CD14-positive monocyte (primary cell): Measurements from ENCODE around the gene NR2F2. TPM values are rescaled to one million over a fixed set of nuclear protein-coding genes. Genes with fewer than 3 reads are reported as not detected.

Experiments
- DNase-seq, 3 donors: peaks; one replicate each; pipeline ENCODE4 v3.0.0-alpha.2; 2011 to 2022
- H2AFZ ChIP-seq: 2 replicates; pipeline ENCODE4 v1.6.0; 2012; ENCODE audit warnings: mild to moderate bottlenecking, low read depth, low read length, inconsistent platforms; ENCODE audit not compliant: insufficient read depth, poor library complexity, severe bottlenecking
- H3K27ac ChIP-seq, 2 donors: 1 replicate in 1 of 2; 2 replicates in 1 of 2; pipeline ENCODE4 v1.5.1; 2012 to 2013; ENCODE audit warnings: low read length in 2 of 2, control low read depth in 1 of 2, inconsistent platforms in 1 of 2, low read depth in 1 of 2, mild to moderate bottlenecking in 1 of 2
- H3K27me3 ChIP-seq, 2 donors: one replicate each; pipeline versions ENCODE4 v1.6.0 to v1.6.1; 2011 to 2013; ENCODE audit warnings: low read length in 2 of 2; ENCODE audit not compliant: control insufficient read depth in 2 of 2, insufficient read depth in 2 of 2
- H3K36me3 ChIP-seq, 2 donors: replicated peaks in 1 of 2; 1 replicate in 1 of 2; 2 replicates in 1 of 2; pipeline versions ENCODE4 v1.5.1 to v1.6.1; 2012 to 2013; ENCODE audit warnings: low read length in 2 of 2, control low read depth in 1 of 2, inconsistent platforms in 1 of 2, mild to moderate bottlenecking in 1 of 2; ENCODE audit not compliant: insufficient read depth in 2 of 2, control insufficient read depth in 1 of 2
- H3K4me1 ChIP-seq, 2 donors: 1 replicate in 1 of 2; 2 replicates in 1 of 2; pipeline versions ENCODE4 v1.5.1 to v1.6.1; 2012 to 2013; ENCODE audit warnings: low read length in 2 of 2, control low read depth in 1 of 2, inconsistent platforms in 1 of 2, mild to moderate bottlenecking in 1 of 2, moderate library complexity in 1 of 2; ENCODE audit not compliant: insufficient read depth in 2 of 2, control insufficient read depth in 1 of 2
- H3K4me2 ChIP-seq: replicated peaks from 2 replicates; pipeline ENCODE3; 2012; ENCODE audit warnings: low read length, moderate library complexity, mild to moderate bottlenecking; ENCODE audit not compliant: poor library complexity, severe bottlenecking; ENCODE audit errors: extremely low read depth
- H3K4me3 ChIP-seq, 3 experiments: fragments of 200-600 bp in 1 of 3; sonication (generic) in 1 of 3; replicated peaks in 1 of 3; 1 replicate in 2 of 3; 2 replicates in 1 of 3; pipeline ENCODE4 v1.5.1; 2011 to 2013; ENCODE audit warnings: low read length in 3 of 3, mild to moderate bottlenecking in 3 of 3, control low read depth in 2 of 3, low read depth in 2 of 3, inconsistent platforms in 1 of 3, moderate library complexity in 1 of 3
- H3K79me2 ChIP-seq: 2 replicates; pipeline ENCODE4 v1.6.0; 2012; ENCODE audit warnings: mild to moderate bottlenecking, control low read depth, inconsistent platforms, low read length, moderate library complexity; ENCODE audit not compliant: insufficient read depth
- H3K9ac ChIP-seq: 2 replicates; pipeline ENCODE4 v1.6.0; 2017; ENCODE audit warnings: low read length, mild to moderate bottlenecking; ENCODE audit not compliant: insufficient read depth, poor library complexity, severe bottlenecking
- H3K9me3 ChIP-seq, 2 donors: replicated peaks in 1 of 2; 1 replicate in 1 of 2; 2 replicates in 1 of 2; pipeline versions ENCODE4 v1.5.1 to v1.6.1; 2012 to 2013; ENCODE audit warnings: low read length in 2 of 2, control low read depth in 1 of 2; ENCODE audit not compliant: control insufficient read depth in 1 of 2, insufficient read depth in 1 of 2
- H4K20me1 ChIP-seq: 2 replicates; pipeline ENCODE4 v1.6.0; 2012; ENCODE audit warnings: mild to moderate bottlenecking, low read length, control low read depth, moderate library complexity; ENCODE audit not compliant: insufficient read depth
- H3K27ac Mint-ChIP-seq, 7 donors: one replicate each; pipeline ENCODE4 v1.8.0; 2020; ENCODE audit warnings: mild to moderate bottlenecking in 7 of 7, mixed read lengths in 7 of 7, moderate library complexity in 6 of 7, inconsistent platforms in 2 of 7
- H3K27me3 Mint-ChIP-seq, 3 donors: one replicate each; pipeline ENCODE4 v1.8.0; 2021 to 2022; ENCODE audit warnings: low read depth in 3 of 3, mild to moderate bottlenecking in 3 of 3, mixed read lengths in 3 of 3, moderate library complexity in 3 of 3, inconsistent platforms in 1 of 3
- H3K36me3 Mint-ChIP-seq, 2 donors: one replicate each; pipeline ENCODE4 v1.8.0; 2020; ENCODE audit warnings: mixed read lengths in 2 of 2, inconsistent platforms in 1 of 2, mild to moderate bottlenecking in 1 of 2
- H3K4me1 Mint-ChIP-seq: one replicate; pipeline ENCODE4 v1.8.0; 2020; ENCODE audit warnings: mild to moderate bottlenecking, mixed read lengths
- H3K4me3 Mint-ChIP-seq, 2 donors: one replicate each; pipeline ENCODE4 v1.8.0; 2020; ENCODE audit warnings: mild to moderate bottlenecking in 2 of 2, mixed read lengths in 2 of 2, moderate library complexity in 1 of 2
- H3K9me3 Mint-ChIP-seq, 7 donors: one replicate each; pipeline ENCODE4 v1.8.0; 2020 to 2022; ENCODE audit warnings: mixed read lengths in 7 of 7, mild to moderate bottlenecking in 6 of 7, moderate library complexity in 6 of 7, inconsistent platforms in 2 of 7
- CTCF ChIP-seq: fragments of 200-600 bp; IDR thresholded peaks from one replicate; pipeline ENCODE4 v1.8.0; 2022; ENCODE audit warnings: antibody characterized with exemption, mild to moderate bottlenecking
- WGBS: methylation state at CpG from one replicate; pipeline ENCODE4 v1.1.5; 2013; ENCODE audit warnings: missing lambda C conversion rate; ENCODE audit not compliant: insufficient coverage; 5-methylcytosine and 5-hydroxymethylcytosine counted together
- intact Hi-C, 2 donors: fragments of 100-400 bp; cut with micrococcal nuclease; formaldehyde crosslinking; loops; one replicate each; pipeline versions ENCODE4 v1.15.0 to v1.15.1; 2023
- polyA plus RNA-seq, 3 donors: library from polyadenylated mRNA; depleted of rRNA in 1 of 3; unstranded in 2 of 3; stranded (reverse) in 1 of 3; fragments of 300-500 nt in 2 of 3; fragments of >200 nt in 1 of 3; fragmentation: Illumina TruSeq in 2 of 3; gene quantifications; 1 replicate in 2 of 3; 2 replicates in 1 of 3; pipeline ENCODE4 v1.2.3, GENCODE V29; 2012 to 2021

The NR2F2 gene
- polyA plus RNA-seq, 3 donors = not detected

- Histone ChIP-seq H3K27me3 (peaks cover 0 to 2% of the 10 kb centered on the region in 2 donors), H3K4me3 (no peak overlapping the region), H4K20me1 (no peaks in the 10 kb centered on the region), H3K4me2 (no peak overlapping the region), H3K36me3 (no peaks in the 10 kb centered on the region), H3K9ac (no peak overlapping the region), H3K79me2 (no peaks in the 10 kb centered on the region), H3K27ac (no peak overlapping the region), H3K4me1 (no peaks in the 10 kb centered on the region), H3K9me3 (no peaks in the 10 kb centered on the region), H2AFZ (no peak overlapping the region)
- H3K9me3 Mint-ChIP-seq = peaks cover 0 to 6% (median 0%) of the 10 kb centered on the region in 7 donors
- peaks cover 0 to 5% (median 1%) of the 10 kb centered on the region in 3 donors for H3K27me3 Mint-ChIP-seq
- WGBS = 80% methylated on average over 1 of the region's 5 CpGs
- no peak overlapping the region for H3K4me3 Mint-ChIP-seq
- no peak for TF ChIP-seq CTCF
- no peak overlapping the region for H3K27ac Mint-ChIP-seq
- no peak for DNase-seq
- no peaks in the 10 kb centered on the region for H3K4me1 Mint-ChIP-seq
- intact Hi-C loops = no loop called here
- no peaks in the 10 kb centered on the region for H3K36me3 Mint-ChIP-seq
Measured at GRCh38 chr15:96307856-96308394, 22.6 kb upstream of the NR2F2 start.

- Mint-ChIP-seq H3K27me3 (peaks cover 1 to 10% (median 6%) of the 10 kb centered on the region in 3 donors), H3K36me3 (no peaks in the 10 kb centered on the region), H3K4me3 (no peak overlapping the region), H3K9me3 (peaks cover 0 to 3% (median 0%) of the 10 kb centered on the region in 7 donors), H3K27ac (no peak overlapping the region), H3K4me1 (no peaks in the 10 kb centered on the region)
- 17% methylated on average over 2 of the region's 5 CpGs for WGBS
- Histone ChIP-seq H3K9ac (no peak overlapping the region), H3K79me2 (no peaks in the 10 kb centered on the region), H3K4me2 (no peak overlapping the region), H3K27me3 (peaks cover 0 to 2% of the 10 kb centered on the region in 2 donors), H3K9me3 (no peaks in the 10 kb centered on the region), H3K4me1 (no peaks in the 10 kb centered on the region), H2AFZ (no peak overlapping the region), H4K20me1 (no peaks in the 10 kb centered on the region), H3K36me3 (no peaks in the 10 kb centered on the region), H3K27ac (no peak overlapping the region), H3K4me3 (no peak overlapping the region)
- TF ChIP-seq CTCF = no peak
- intact Hi-C loops = no loop called here
- no peak for DNase-seq
Measured at GRCh38 chr15:96309143-96309660, 21.3 kb upstream of the NR2F2 start.
